ENCODE results near the gene KLRG1. TPM values are rescaled to one million over a fixed set of nuclear protein-coding genes. Genes with fewer than 3 reads are reported as not detected.

KLRG1 gene
- polyA plus RNA-seq (2013, experiment 1 of 4) = 5.9 TPM
- polyA plus RNA-seq (2013, experiment 2 of 4) = 6.7 TPM
- 4.8 TPM for polyA plus RNA-seq (2013, experiment 3 of 4)
- 5.8 TPM for polyA plus RNA-seq (2013, experiment 4 of 4)

GRCh38 chr12:8989413-8989812 is at the start of gene KLRG1:
Gene KLRG1 (plus strand): TSS chr12:8989546. CDS start chr12:8989636, 90 bp downstream.
- WGBS, 2 experiments = 95 to 96% methylated on average over 2 of the region's 2 CpGs
- no peaks in the 10 kb centered on the region for H3K4me1 ChIP-seq (ENCODE audit: control insufficient read depth, insufficient read depth, low read length)
- H3K36me3 ChIP-seq (ENCODE audit: control insufficient read depth, insufficient read depth, low read length) = no peaks in the 10 kb centered on the region
- H3K4me3 ChIP-seq (ENCODE audit: insufficient read depth, low read depth, low read length) = no peak within 1 kb of the TSS
- H3K27ac ChIP-seq (ENCODE audit: insufficient read depth, low read depth, low read length, poor library complexity, severe bottlenecking) = no peak within 1 kb of the TSS
- no peaks in the 10 kb centered on the region for H3K9me3 ChIP-seq (ENCODE audit: control insufficient read depth, low read length)
- no peaks in the 10 kb centered on the region for H3K27me3 ChIP-seq (ENCODE audit: control insufficient read depth, insufficient read depth, low read length, poor library complexity, severe bottlenecking)

GRCh38 chr12:8941691-8942478 is 47.5 kb upstream of the KLRG1 start:
- Histone ChIP-seq H3K27me3 (ENCODE audit: control insufficient read depth, insufficient read depth, low read length, poor library complexity, severe bottlenecking) (no peaks in the 10 kb centered on the region), H3K4me3 (ENCODE audit: insufficient read depth, low read depth, low read length) (no peak overlapping the region), H3K9me3 (ENCODE audit: control insufficient read depth, low read length) (no peaks in the 10 kb centered on the region), H3K36me3 (ENCODE audit: control insufficient read depth, insufficient read depth, low read length) (peaks cover 45% of the 10 kb centered on the region), H3K4me1 (ENCODE audit: control insufficient read depth, insufficient read depth, low read length) (no peaks in the 10 kb centered on the region), H3K27ac (ENCODE audit: insufficient read depth, low read depth, low read length, poor library complexity, severe bottlenecking) (no peak overlapping the region)
- 94 to 97% methylated on average over 4 to 5 of the region's 5 CpGs for WGBS, 2 experiments

- Histone ChIP-seq H3K27me3 (ENCODE audit: control insufficient read depth, insufficient read depth, low read length, poor library complexity, severe bottlenecking) (no peaks in the 10 kb centered on the region), H3K27ac (ENCODE audit: insufficient read depth, low read depth, low read length, poor library complexity, severe bottlenecking) (no peak overlapping the region), H3K9me3 (ENCODE audit: control insufficient read depth, low read length) (no peaks in the 10 kb centered on the region), H3K4me3 (ENCODE audit: insufficient read depth, low read depth, low read length) (no peak overlapping the region), H3K36me3 (ENCODE audit: control insufficient read depth, insufficient read depth, low read length) (peaks cover 40% of the 10 kb centered on the region), H3K4me1 (ENCODE audit: control insufficient read depth, insufficient read depth, low read length) (peaks cover 3% of the 10 kb centered on the region)
- 93 to 94% methylated on average over 8 to 10 of the region's 10 CpGs for WGBS, 2 experiments
These were observed 45.7 kb upstream of the KLRG1 start for GRCh38 chr12:8943565-8944186.

- H3K4me1 ChIP-seq (ENCODE audit: control insufficient read depth, insufficient read depth, low read length) = peaks cover 3% of the 10 kb centered on the region
- H3K9me3 ChIP-seq (ENCODE audit: control insufficient read depth, low read length) = no peaks in the 10 kb centered on the region
- no peak overlapping the region for H3K27ac ChIP-seq (ENCODE audit: insufficient read depth, low read depth, low read length, poor library complexity, severe bottlenecking)
- WGBS, 2 experiments = 97 to 100% methylated on average over 1 of the region's 1 CpG
- no peaks in the 10 kb centered on the region for H3K27me3 ChIP-seq (ENCODE audit: control insufficient read depth, insufficient read depth, low read length, poor library complexity, severe bottlenecking)
- peaks cover 38% of the 10 kb centered on the region for H3K36me3 ChIP-seq (ENCODE audit: control insufficient read depth, insufficient read depth, low read length)
- no peak overlapping the region for H3K4me3 ChIP-seq (ENCODE audit: insufficient read depth, low read depth, low read length)
These were observed 42.6 kb upstream of the KLRG1 start for GRCh38 chr12:8946733-8947132.

GRCh38 chr12:8947737-8948136 is 41.6 kb upstream of the KLRG1 start:
- peaks cover 29% of the 10 kb centered on the region for H3K36me3 ChIP-seq (ENCODE audit: control insufficient read depth, insufficient read depth, low read length)
- H3K4me3 ChIP-seq (ENCODE audit: insufficient read depth, low read depth, low read length) = no peak overlapping the region
- H3K27ac ChIP-seq (ENCODE audit: insufficient read depth, low read depth, low read length, poor library complexity, severe bottlenecking) = no peak overlapping the region
- no peaks in the 10 kb centered on the region for H3K9me3 ChIP-seq (ENCODE audit: control insufficient read depth, low read length)
- H3K4me1 ChIP-seq (ENCODE audit: control insufficient read depth, insufficient read depth, low read length) = peaks cover 3% of the 10 kb centered on the region
- no peaks in the 10 kb centered on the region for H3K27me3 ChIP-seq (ENCODE audit: control insufficient read depth, insufficient read depth, low read length, poor library complexity, severe bottlenecking)

GRCh38 chr12:8948701-8949341 is 40.5 kb upstream of the KLRG1 start:
- peaks cover 3% of the 10 kb centered on the region for H3K4me1 ChIP-seq (ENCODE audit: control insufficient read depth, insufficient read depth, low read length)
- peak overlapping the region; percentile 59 for H3K4me3 ChIP-seq (ENCODE audit: insufficient read depth, low read depth, low read length)
- WGBS, 2 experiments = 1% methylated on average over 15 of the region's 15 CpGs
- H3K9me3 ChIP-seq (ENCODE audit: control insufficient read depth, low read length) = no peaks in the 10 kb centered on the region
- no peaks in the 10 kb centered on the region for H3K27me3 ChIP-seq (ENCODE audit: control insufficient read depth, insufficient read depth, low read length, poor library complexity, severe bottlenecking)
- peak overlapping the region; percentile 96 for H3K27ac ChIP-seq (ENCODE audit: insufficient read depth, low read depth, low read length, poor library complexity, severe bottlenecking)
- H3K36me3 ChIP-seq (ENCODE audit: control insufficient read depth, insufficient read depth, low read length) = peaks cover 25% of the 10 kb centered on the region

- Histone ChIP-seq H3K27ac (ENCODE audit: insufficient read depth, low read depth, low read length, poor library complexity, severe bottlenecking) (peak within 1 kb of the TSS; percentile 96), H3K4me1 (ENCODE audit: control insufficient read depth, insufficient read depth, low read length) (peaks cover 3% of the 10 kb centered on the region), H3K27me3 (ENCODE audit: control insufficient read depth, insufficient read depth, low read length, poor library complexity, severe bottlenecking) (no peaks in the 10 kb centered on the region), H3K4me3 (ENCODE audit: insufficient read depth, low read depth, low read length) (peak within 1 kb of the TSS; percentile 59), H3K36me3 (ENCODE audit: control insufficient read depth, insufficient read depth, low read length) (peaks cover 18% of the 10 kb centered on the region), H3K9me3 (ENCODE audit: control insufficient read depth, low read length) (no peaks in the 10 kb centered on the region)
- WGBS, 2 experiments = 0% methylated on average over 66 of the region's 66 CpGs
These were observed 39.8 kb upstream of the KLRG1 start, which contains the start of gene M6PR for GRCh38 chr12:8949342-8950220. Gene M6PR (minus strand): TSS chr12:8949645. CDS start chr12:8946404, 3,241 bp downstream.

- H3K4me3 ChIP-seq (ENCODE audit: insufficient read depth, low read depth, low read length) = peak overlapping the region; percentile 59
- peaks cover 12% of the 10 kb centered on the region for H3K36me3 ChIP-seq (ENCODE audit: control insufficient read depth, insufficient read depth, low read length)
- H3K27ac ChIP-seq (ENCODE audit: insufficient read depth, low read depth, low read length, poor library complexity, severe bottlenecking) = peak overlapping the region; percentile 96
- H3K4me1 ChIP-seq (ENCODE audit: control insufficient read depth, insufficient read depth, low read length) = peaks cover 3% of the 10 kb centered on the region
- no peaks in the 10 kb centered on the region for H3K9me3 ChIP-seq (ENCODE audit: control insufficient read depth, low read length)
- H3K27me3 ChIP-seq (ENCODE audit: control insufficient read depth, insufficient read depth, low read length, poor library complexity, severe bottlenecking) = no peaks in the 10 kb centered on the region
- 6 to 7% methylated on average over 7 of the region's 7 CpGs for whole genome bisulfite sequencing, 2 experiments
These were observed 39.2 kb upstream of the KLRG1 start for GRCh38 chr12:8950221-8950527.

- no peak overlapping the region for H3K27ac ChIP-seq (ENCODE audit: insufficient read depth, low read depth, low read length, poor library complexity, severe bottlenecking)
- H3K36me3 ChIP-seq (ENCODE audit: control insufficient read depth, insufficient read depth, low read length) = peaks cover 7% of the 10 kb centered on the region
- peaks cover 3% of the 10 kb centered on the region for H3K4me1 ChIP-seq (ENCODE audit: control insufficient read depth, insufficient read depth, low read length)
- H3K9me3 ChIP-seq (ENCODE audit: control insufficient read depth, low read length) = no peaks in the 10 kb centered on the region
- H3K27me3 ChIP-seq (ENCODE audit: control insufficient read depth, insufficient read depth, low read length, poor library complexity, severe bottlenecking) = no peaks in the 10 kb centered on the region
- H3K4me3 ChIP-seq (ENCODE audit: insufficient read depth, low read depth, low read length) = peak overlapping the region; percentile 59
- WGBS, 2 experiments = 86 to 90% methylated on average over 9 of the region's 9 CpGs
These were observed 38.5 kb upstream of the KLRG1 start for GRCh38 chr12:8950702-8951478.

Measured in ectodermal cell (in vitro differentiated cells).